Fibroblast of skin of right quadriceps (primary cell): ENCODE data around the gene ANKRD63.
A peak's percentile ranks its signal among the peaks of the same experiment; 100 is the strongest.

Experiments
- DNase-seq: peaks from one replicate; pipeline ENCODE4 v3.0.0-alpha.2; 2013

The ANKRD63 gene

GRCh38 chr15:40312370-40313158 is 29.7 kb upstream of the ANKRD63 start:
- no peak for DNase-seq

GRCh38 chr15:40310993-40311392 is 28.1 kb upstream of the ANKRD63 start:
- no peak for DNase-seq

- peak; percentile 33 for DNase-seq
These were observed 27.4 kb upstream of the ANKRD63 start for GRCh38 chr15:40310001-40310959.

- DNase-seq: no peak
These were observed 26.5 kb upstream of the ANKRD63 start for GRCh38 chr15:40309344-40309862.

- DNase-seq: no peak
These were observed 24.8 kb upstream of the ANKRD63 start, which contains the start of gene PLCB2 for GRCh38 chr15:40307421-40308211. Gene PLCB2, minus strand, starts transcription at chr15:40307935. Its CDS starts 263 bp downstream, at chr15:40307672.

DNA sequence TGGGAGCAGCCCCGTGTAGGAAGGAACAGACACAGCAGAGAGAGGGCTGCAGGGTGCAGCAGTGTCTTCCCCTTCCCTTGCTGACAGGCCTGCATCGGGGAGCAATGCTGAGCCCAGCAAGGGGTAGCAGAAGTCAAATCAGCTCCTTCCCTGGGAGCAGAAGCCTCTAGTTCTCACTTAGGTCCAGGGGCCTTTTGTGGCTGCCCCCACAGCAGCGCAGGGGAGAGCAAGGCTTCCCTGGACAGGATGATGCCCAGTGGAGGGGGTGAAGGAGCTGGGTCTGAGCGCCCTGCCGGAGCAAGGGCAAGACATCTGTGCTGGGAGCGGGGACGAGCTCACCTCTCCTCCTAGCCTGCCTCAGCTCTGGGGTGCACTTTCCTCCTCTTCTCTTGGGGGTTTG is 24.0 kb upstream of the ANKRD63 start:
- DNase-seq: no peak

DNA sequence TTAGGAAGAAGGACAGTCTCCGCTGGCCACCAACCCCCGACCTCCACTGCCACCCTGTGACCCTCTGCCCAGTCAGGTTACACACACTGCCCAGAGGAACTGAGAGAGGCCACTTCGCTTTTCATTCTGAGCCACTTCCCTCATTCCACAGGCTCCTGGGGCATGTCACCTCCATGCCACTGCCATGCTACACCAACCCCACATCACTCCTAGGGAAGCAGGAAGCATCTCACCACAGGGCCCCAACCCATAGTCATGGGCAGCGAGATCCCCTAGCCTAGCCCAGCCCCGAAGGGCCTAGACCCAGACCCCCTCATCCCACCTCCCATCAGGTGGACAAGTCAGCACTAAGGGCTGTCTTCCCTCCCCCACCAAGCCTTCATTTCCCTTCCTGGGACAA is 23.5 kb upstream of the ANKRD63 start:
- DNase-seq: no peak

DNA sequence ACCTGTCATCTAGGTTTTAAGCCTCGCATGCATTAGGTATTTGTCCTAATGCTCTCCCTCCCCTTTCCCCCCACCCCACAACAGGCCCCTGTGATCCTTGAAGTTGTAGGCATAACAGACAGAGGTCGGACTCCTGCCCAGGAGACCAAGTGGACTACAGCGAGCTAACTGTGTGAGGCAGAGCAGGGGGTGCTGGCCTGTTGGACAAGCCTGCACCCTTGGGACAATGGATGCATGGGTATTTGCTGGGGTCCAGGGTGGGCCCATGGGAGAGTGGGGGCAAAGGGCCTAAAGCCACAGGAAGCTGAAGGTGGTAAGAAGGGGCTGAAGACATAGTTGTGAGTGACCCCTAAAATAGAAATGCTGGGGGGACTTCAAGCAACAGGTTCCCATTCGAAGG is 22.4 kb upstream of the ANKRD63 start:
- no peak for DNase-seq

DNA sequence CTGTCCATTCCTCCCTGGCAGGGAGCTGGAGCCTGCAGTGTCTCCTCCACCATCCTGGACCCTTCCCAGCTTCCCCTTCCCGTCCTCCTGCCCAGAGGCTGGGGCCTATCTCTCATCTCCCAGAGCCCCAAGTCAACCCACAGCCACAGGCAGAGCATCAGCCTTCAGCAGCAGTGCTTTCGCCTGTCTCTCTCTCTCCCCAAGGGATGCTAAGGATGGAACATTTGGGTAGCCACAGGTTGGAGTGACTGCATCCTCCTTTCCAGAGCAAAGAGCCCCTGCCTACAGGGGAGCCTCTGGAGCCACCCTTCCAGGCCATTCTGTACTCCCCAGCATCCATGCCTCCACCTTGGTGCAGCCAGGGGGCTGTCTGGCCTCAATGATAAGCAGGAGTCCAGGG is 20.7 kb upstream of the ANKRD63 start:
- DNase-seq: no peak

DNA sequence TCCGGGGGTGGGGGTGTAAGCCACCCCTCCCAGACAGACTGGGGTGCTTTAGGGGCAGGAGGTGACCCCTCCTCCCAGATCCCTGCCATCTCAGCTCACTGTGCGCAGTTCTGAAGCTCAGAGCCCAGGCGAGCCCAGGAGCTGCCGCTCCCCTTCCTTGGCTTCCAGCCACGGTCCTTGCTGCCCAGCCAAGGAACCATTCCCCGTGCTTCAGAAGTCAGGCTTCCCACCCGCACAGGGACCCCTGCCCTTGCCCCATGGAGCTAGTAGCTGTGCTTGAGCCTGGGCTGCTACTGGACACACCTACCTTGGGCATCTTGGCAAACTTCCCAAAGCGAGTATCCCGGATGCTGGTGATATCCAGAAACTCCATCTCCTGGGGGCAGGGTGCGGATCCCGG is 20.1 kb upstream of the ANKRD63 start:
- DNase-seq: no peak

GRCh38 chr15:40302288-40302886 is 19.5 kb upstream of the ANKRD63 start:
- no peak for DNase-seq

- DNase-seq: no peak
These were observed 18.8 kb upstream of the ANKRD63 start for GRCh38 chr15:40301467-40302179.

GRCh38 chr15:40300771-40301170 is 17.9 kb upstream of the ANKRD63 start:
- no peak for DNase-seq

DNA sequence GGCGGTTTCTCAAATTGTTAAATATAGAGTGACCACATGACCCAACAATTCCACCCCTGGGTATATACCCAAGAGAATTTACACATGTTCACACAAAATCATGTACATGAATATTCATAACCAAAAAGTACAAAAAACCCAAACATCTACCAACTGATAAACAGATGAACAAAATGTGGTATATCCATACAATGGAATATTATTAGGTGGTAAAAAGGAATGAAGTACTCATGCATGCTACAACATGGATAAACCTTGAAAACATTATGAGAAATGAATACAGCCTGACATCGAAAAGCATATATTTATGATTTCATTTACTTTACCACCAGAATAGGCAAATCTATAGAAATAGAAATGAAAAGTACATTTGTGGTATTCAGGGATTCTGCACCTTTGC is 17.5 kb upstream of the ANKRD63 start:
- no peak for DNase-seq

DNA sequence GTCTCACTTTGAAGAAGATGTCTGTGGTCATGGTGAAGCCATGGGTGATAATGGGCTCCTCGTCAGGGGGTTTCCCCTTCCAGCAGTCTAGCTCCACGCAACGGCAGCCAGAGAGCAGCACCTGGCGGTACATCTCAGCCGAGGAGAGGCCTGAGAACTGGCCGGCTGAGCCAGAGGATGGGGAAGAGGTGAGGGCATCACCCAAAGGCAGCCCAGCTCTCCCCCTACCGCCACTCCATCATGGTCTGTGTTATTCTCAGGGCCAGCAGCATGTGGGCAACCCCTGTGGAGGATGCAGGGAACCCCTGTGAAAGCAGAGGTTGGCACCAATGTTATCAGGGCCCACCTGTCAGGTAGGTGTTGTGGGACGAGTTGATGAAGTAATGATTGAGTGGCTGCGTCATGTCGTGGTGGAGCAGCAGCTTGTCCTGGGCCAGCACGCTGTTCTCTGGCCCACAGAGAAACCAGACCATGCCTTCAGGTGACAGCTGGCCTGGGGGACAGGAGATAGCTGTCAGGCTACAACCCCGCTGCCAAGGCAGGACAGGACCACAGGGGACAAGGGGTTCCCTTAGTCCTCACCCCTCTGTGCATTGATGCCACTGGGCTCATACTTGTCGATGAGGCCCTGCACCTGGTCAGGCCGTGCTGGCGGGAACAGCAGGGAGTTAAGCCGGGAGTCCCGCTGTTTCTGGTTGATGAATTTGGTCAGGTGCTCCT is 15.5 kb upstream of the ANKRD63 start:
- DNase-seq: no peak

GRCh38 chr15:40297356-40297755 is 14.5 kb upstream of the ANKRD63 start:
- no peak for DNase-seq

DNA sequence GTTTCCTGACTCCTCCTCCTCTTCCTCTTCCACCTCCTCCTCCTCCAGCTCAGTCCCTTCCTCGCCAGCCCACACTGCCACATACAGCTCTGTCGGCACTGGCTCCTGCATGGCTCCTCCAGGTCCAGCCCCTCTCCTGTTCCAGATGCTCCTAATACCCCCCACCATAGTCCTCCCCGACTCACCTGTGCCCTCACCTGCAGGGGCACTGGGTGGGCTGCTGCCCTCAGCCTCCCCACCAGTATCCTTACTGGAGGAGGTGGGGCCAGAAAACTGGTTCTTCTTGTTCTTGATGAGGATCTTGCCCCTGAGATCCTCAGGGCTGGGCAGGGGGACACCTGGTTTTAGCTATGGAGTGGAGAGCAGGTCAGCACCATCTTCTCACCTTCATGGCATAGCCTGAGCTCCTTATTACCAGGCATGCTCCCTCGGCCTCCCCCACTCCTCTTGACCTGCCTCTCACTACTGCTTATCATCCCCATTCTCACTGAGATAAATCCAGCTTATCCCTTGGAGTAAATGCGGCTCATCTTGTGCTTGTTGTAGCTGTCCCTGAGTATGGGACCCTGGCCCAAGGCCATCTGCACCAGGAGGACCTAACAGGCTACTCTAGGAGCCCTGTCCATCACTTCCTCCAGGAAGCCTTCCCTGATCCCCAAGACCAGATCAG is 13.8 kb upstream of the ANKRD63 start:
- DNase-seq: no peak

DNA sequence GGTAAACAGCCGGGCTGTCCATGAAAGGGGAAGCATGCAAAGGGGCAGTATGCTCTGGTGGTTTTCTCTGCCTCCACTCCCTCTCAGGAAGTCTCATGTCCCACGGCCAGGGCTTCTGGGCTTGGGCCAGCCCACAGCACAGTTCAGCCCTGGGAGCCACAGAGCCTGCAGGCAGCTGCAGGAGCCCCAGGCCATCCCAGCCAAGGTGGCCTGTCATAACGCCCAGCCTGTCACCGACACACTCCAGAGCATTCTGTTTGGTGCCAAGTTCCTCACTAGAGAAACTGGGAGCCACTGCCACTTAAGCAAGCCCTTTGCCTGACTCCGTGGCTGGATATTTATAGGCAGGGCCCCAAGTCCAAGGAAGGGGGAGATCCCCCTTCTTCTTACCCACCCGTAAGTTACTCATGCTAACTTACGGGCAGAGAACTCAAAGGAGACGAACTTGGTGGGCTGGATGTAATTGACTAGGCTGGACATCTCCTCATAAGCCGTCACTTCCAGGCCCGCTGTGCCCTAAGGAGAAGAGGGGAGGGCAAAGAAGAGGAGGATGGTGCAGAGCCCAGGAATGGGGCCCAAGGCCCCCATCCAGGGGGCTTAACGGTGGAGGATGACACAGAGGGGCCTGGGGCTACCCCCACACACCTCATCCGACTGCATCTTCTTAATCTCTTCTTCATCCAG is 13.2 kb upstream of the ANKRD63 start:
- DNase-seq: no peak

DNA sequence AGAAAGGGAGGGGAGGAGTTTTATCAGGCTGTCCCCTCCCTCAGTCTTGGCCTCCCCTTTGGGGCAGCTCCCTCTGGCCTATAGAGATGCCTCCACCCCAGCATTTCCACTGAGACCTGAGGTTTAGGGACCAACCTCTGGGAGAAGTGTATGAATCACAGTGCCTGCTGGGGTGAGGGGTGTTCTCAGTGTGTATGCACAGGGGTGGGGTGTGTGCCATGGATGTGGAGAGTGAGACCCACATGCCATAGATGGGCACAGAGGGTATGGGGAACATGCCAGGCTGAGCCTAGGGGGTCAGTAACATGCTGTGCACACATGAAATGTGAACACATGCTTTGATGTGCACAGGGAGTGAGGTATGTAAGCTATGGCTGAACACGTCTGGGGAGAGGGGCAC is 12.4 kb upstream of the ANKRD63 start:
- no peak for DNase-seq
